HG03097 (cell line): ENCODE measurements around the gene BASP1.
"Not testable (repeated sequence)": the region's sequence is repeated elsewhere in the genome, so short reads cannot be mapped to it uniquely, and the experiment has no call there.

Experiments used
- ATAC-seq: cut with Tn5 transposase; IDR thresholded peaks from one replicate; pipeline ENCODE4 v1.9.1; 2021; ENCODE audit not compliant: unreplicated experiment, low FRiP score

The BASP1 gene

DNA sequence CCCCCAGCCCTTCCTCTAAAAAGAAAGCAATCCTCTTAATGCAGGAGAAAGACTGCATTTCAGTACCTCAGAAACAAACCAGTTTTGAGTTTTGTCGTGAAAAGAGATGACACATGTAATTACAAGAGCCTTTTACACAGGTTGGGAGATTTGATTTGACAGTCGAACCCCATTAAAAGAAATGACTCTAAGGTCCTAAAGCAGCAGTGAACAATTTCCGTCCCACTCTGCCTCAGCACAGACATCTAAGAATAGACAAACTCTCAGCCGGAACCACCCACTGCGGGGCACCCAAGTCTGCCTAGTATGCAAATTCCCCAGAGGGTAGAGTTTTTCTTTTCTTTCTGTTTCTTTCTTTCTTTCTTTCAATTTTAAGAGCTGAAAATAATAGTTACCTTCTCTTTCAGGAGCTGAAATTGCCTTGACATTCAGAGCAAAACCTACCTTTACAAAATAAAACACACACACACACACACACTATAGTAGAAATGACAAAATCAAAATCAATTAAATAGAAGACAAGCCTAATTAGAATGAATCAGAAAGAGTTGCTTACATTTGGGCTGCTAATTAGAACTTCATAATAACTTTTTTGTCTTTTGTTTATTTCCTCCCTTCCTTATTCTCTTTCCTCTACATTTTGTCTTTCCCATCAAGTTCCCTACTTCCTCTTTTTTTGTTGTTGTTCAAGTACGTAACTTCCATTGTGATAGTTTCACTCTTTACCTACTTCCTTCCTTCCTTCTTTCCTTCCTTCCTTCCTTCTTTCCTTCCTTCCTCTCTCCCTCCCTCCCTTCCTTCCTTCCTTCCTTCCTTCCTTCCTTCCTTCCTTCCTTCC, 65.1 kb downstream of the BASP1 start:
- peak; percentile 93 for ATAC-seq

GRCh38 chr5:17283121-17283415, 65.6 kb downstream of the BASP1 start:
- ATAC-seq, result no peak

DNA sequence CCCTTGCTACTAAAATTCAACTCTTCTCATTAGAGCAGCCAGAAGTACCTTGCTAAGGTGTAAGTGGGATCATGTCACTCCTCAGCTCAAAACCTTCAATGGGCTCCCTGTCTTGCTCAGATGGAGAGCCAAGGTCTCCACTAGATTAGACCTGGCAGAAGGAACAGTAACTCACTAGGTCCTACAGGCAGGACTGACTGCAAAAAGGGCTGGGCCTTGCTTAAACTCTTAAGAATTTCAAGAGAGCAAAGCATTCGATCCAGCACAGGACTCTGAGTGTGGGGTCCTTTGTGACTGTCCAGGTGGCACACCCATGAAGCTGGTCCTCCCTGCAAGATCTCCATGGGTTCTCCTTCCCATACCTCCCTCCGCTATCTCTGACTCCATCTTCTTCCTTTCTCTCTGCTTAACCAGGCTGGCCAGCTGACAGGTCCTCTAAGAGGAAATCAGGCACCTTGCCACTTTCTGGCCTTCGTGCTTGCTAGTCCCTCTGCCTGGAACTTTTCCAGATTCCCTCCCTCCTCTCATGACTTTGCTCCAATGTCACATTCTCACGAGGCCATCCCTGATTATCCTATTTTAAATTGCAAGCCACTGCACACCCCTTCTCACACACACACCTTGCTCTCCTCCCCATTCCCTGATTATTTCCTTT, 70.2 kb downstream of the BASP1 start:
- no peak for ATAC-seq

- no peak for ATAC-seq
Measured at GRCh38 chr5:17288570-17288969, 71.1 kb downstream of the BASP1 start.

- ATAC-seq, result no peak
Measured at GRCh38 chr5:17289681-17290539, 72.5 kb downstream of the BASP1 start.

DNA sequence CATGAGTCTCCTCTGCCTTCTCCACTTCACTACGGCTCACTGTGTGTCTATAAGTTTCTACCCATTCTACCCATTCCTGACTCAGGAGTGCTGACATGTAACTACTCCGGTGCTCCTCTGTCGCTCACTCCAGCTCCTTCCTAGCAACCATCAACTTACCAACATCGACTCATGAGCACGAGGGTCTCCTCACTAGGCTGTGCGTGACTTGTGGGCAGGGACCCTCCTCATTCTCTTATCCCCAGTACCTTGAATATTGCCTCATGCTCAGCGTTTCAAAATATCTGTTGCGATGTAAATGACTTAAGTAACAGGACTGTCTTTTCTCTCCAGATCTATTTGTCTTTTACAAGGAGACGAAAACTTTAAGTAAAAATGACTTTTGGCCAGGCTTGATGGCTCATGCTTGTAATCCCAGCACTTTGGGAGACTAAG, 73.1 kb downstream of the BASP1 start:
- no peak for ATAC-seq

DNA sequence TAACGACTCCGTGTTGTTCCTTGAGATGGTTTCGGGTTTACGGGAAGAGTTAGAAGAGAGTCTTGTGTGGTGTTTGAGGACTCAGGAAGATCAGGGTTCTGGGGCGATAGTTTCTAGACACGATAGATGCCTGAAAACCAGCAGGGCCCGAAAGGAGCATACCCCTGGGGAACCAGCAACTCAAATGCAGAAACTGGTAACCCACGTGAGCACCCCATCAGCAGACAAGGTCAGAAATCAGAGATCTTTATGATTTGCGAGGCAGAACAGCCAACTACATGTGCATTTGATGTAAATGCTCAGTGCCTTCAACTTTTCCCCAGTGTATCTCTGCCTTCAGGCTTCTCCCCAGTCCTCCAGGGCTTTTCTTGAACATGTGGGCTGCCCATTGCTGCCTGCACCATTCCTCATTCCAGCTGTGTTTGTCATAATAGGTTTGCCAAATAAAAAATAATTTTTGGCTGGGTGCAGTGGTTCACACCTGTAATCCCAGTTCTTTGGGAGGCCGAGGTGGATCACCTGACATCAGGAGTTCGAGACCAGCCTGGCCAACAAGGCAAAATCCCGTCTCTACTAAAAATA, 75.1 kb downstream of the BASP1 start:
- ATAC-seq, result no peak

GRCh38 chr5:17294639-17295311, 77.3 kb downstream of the BASP1 start:
- ATAC-seq, result no peak

DNA sequence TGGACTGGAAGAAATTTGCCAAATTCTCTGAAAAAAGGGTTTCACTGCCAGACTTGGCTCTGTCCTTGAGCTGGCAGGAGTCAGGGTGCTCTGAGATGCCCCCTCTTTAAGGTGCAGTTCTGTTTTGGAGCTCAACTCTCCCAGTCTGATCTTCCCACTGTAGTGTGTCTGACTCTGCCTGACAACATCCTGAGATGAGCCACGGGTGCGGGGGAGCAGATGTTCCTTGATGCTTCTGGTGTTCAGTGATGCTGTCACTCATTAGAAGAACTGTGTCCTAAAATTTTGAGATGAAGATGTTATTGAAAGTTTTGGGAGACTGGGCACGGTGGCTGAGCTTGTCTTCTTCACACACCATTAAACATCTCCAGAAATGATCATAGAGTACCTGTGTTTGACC, 78.2 kb downstream of the BASP1 start:
- ATAC-seq, result no peak

DNA sequence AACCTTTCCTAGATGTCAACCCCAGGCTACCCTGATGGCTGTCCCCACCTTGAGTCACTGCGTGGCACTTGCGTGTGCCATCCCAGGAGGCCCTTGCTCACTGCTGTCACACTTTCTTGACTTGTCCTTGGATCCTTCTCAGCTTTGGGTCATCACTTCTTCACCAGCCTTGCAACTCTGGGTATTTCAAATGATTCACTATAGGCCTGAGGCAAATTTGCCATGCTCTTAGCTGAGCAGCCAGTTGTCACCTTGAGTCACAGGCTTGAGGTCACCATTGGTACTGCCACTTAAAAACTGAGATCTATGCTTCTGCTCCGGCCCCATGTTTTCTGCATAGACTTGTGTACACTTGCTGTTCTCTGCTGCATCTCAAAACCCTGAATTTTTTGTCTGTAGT, 84.7 kb downstream of the BASP1 start:
- ATAC-seq, result no peak

DNA sequence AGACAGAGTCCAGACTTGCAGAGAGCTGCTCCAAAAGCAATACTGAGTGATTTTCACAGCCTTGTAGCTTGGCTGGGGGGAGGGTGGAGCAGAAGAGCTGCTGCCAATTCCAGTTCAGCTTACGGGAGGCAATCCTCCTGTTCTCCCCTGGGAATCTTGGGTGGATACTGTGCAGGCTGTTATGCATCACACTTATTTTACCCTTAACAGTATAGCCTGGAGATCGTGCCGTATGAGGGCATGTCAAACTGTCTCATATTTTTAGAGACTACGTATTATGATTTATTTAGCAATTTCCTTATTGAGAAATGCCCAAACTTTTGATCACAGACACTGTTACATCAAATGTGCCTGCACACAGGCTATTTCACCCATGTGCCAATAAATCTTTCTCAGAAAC, 85.2 kb downstream of the BASP1 start:
- no peak for ATAC-seq

DNA sequence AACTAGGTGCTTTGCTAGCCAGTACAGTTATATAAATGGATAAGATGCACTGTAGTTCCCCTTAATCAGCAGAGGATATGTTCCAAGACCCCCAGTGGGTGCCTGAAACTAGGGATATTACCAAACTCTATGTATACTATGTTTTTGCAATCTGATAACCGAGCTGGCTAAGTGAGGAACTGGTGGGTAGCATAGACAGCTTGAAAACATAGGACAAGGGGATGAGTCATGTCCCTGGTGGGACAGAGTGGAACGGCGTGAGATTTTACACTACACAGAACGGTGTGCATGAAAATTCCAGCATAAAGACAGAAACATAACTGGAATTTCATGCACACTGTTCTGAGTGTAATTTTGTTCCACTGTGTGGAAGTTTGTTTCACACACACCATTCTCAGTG, 86.9 kb downstream of the BASP1 start:
- no peak for ATAC-seq

DNA sequence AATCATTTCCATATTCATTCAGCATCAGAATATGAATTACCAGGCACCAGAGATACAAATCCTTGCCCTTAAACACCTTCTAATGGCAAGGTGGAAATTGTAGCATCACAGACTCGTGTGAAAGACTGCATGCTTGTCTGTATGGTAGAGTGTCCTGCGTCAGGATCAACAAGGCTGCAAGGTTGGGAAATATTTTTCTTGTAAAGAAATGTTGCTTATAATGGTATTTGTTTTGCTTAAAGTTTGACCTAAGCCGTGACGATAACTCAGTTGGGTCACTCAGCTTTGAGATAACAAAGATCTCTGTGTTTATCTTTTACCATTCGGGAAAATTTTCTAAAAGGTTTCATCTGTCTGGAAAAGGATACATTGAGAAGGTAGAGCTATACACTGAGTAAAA, 87.6 kb downstream of the BASP1 start:
- ATAC-seq, result no peak

- no peak for ATAC-seq
Measured at GRCh38 chr5:17305964-17306725, 88.7 kb downstream of the BASP1 start.

GRCh38 chr5:17306726-17307091, 89.3 kb downstream of the BASP1 start:
- no peak for ATAC-seq

GRCh38 chr5:17307440-17307839, 90.0 kb downstream of the BASP1 start:
- ATAC-seq, result not testable (repeated sequence)

GRCh38 chr5:17308326-17309065, 91.1 kb downstream of the BASP1 start:
- no peak for ATAC-seq

DNA sequence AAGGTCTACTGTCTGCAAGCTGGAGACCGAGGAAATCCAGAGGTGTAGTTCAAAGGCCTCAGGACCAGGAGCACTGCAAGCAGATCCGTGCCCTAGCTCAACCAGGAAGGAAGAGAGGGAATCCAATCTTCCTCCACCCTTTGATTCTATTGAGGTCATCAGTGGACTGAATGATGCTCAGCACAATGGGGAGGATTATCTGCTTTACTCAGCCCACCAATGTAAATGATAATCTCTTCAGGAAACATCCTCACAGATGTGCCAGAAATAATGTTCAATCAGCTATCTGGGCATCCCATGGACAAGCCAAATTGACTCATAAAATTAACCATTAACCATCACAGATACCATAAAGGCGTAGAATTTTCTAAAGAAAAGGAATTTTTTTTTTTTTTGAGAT, 92.0 kb downstream of the BASP1 start:
- ATAC-seq, result no peak

DNA sequence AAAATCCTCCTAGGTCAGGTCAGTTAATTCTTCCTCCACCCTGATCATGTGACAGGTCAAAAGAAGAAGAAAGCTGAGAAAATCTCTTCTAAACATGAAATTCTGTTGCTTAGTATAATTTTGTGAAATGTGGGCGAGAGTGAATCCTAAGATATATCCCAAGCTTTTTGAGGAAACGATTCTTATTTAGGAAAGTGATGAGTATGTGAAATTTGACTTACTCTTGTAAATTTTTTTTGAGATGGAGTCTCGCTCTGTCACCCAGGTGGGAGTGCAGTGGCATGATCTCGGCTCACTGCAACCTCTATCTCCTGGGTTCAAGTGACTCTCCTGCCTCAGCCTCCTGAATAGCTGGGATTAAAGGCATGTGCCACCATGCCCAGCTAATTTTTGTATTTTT, 93.1 kb downstream of the BASP1 start:
- ATAC-seq, result not testable (repeated sequence)
